KMS-11 (cell line): ENCODE results near the gene NKX6-1.

Experiments
- H2AFZ ChIP-seq: fragments of 200-600 bp; sonication (generic); 2 replicates; pipeline ENCODE4 v1.6.1; 2016; ENCODE audit warnings: antibody characterized with exemption, mixed run types, low read depth
- H3K27ac ChIP-seq: fragments of 200-600 bp; sonication (generic); 2 replicates; pipeline ENCODE4 v1.6.1; 2016; ENCODE audit warnings: mild to moderate bottlenecking, mixed run types
- H3K27me3 ChIP-seq: fragments of 200-600 bp; sonication (generic); 2 replicates; pipeline ENCODE4 v1.6.1; 2017; ENCODE audit warnings: mild to moderate bottlenecking, low read depth, mixed run types, moderate library complexity; ENCODE audit not compliant: insufficient read depth
- H3K36me3 ChIP-seq: fragments of 200-600 bp; sonication (generic); 2 replicates; pipeline ENCODE4 v1.6.1; 2017; ENCODE audit warnings: mild to moderate bottlenecking, mixed run types; ENCODE audit not compliant: insufficient read depth
- H3K4me1 ChIP-seq: fragments of 200-600 bp; sonication (generic); 2 replicates; pipeline ENCODE4 v1.6.1; 2016; ENCODE audit warnings: mild to moderate bottlenecking, low read depth, mixed run types; ENCODE audit not compliant: poor library complexity, severe bottlenecking
- H3K4me2 ChIP-seq: fragments of 200-600 bp; sonication (generic); 2 replicates; pipeline ENCODE4 v1.7.0; 2016; ENCODE audit warnings: mild to moderate bottlenecking, mixed run types
- H3K4me3 ChIP-seq: fragments of 200-600 bp; sonication (generic); IDR thresholded peaks from 2 replicates; pipeline ENCODE4 v1.6.1; 2017; ENCODE audit warnings: low read depth, low read length, mixed read lengths; ENCODE audit not compliant: insufficient read depth
- H3K79me2 ChIP-seq: fragments of 200-600 bp; sonication (generic); 2 replicates; pipeline ENCODE4 v1.6.1; 2016; ENCODE audit warnings: low read depth, mixed run types; ENCODE audit not compliant: insufficient read depth
- H3K9ac ChIP-seq: fragments of 200-600 bp; sonication (generic); 2 replicates; pipeline ENCODE4 v1.6.1; 2016; ENCODE audit warnings: mild to moderate bottlenecking, mixed run types
- H4K20me1 ChIP-seq: fragments of 200-600 bp; sonication (generic); 2 replicates; pipeline ENCODE4 v1.6.1; 2016; ENCODE audit warnings: mild to moderate bottlenecking, mixed run types; ENCODE audit not compliant: insufficient read depth
- TF ChIP-seq, protein P1 (sequence below): fragments of 200-600 bp; sonication (generic); conservative IDR thresholded peaks from 2 replicates; pipeline ENCODE4 v1.6.1; 2017; ENCODE audit warnings: low read depth, mild to moderate bottlenecking, antibody characterized with exemption, low read length, moderate library complexity, mixed read lengths

NKX6-1 gene

DNA sequence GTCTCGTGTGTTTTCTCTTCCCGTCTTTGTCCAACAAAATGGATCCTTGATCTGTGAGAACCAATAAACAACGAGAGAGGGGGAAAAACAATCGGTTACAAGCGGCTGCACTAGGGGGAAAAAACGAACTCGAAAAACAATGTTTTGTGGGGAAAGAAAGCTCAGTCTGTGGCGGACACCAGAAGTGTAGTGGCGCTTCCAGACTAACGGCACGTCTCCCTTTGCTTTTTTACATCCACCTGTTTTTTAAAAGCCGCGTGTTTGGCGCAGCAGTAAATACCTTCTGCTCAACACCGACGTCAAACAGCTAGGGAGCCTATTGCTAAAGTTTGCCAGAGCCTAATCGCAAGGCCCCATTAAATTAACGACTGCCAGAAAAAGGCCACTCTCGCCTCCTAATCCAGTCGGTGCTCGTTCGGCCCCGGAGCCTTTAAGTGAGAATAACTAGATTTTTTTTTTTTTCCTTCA lies 3.3 kb downstream of the NKX6-1 start:
- no peaks in the 10 kb centered on the region for H3K36me3 ChIP-seq
- no peaks in the 10 kb centered on the region for H3K79me2 ChIP-seq
- no peaks in the 10 kb centered on the region for H3K4me1 ChIP-seq
- H3K4me2 ChIP-seq, result no peak overlapping the region
- H3K27me3 ChIP-seq, result no peaks in the 10 kb centered on the region
- no peak overlapping the region for H3K27ac ChIP-seq
- TF ChIP-seq, protein P1, sequence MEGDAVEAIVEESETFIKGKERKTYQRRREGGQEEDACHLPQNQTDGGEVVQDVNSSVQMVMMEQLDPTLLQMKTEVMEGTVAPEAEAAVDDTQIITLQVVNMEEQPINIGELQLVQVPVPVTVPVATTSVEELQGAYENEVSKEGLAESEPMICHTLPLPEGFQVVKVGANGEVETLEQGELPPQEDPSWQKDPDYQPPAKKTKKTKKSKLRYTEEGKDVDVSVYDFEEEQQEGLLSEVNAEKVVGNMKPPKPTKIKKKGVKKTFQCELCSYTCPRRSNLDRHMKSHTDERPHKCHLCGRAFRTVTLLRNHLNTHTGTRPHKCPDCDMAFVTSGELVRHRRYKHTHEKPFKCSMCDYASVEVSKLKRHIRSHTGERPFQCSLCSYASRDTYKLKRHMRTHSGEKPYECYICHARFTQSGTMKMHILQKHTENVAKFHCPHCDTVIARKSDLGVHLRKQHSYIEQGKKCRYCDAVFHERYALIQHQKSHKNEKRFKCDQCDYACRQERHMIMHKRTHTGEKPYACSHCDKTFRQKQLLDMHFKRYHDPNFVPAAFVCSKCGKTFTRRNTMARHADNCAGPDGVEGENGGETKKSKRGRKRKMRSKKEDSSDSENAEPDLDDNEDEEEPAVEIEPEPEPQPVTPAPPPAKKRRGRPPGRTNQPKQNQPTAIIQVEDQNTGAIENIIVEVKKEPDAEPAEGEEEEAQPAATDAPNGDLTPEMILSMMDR, result no peak
- H4K20me1 ChIP-seq, result no peaks in the 10 kb centered on the region
- no peak overlapping the region for H3K4me3 ChIP-seq
- H2AFZ ChIP-seq, result no peak overlapping the region
- no peak overlapping the region for H3K9ac ChIP-seq

DNA sequence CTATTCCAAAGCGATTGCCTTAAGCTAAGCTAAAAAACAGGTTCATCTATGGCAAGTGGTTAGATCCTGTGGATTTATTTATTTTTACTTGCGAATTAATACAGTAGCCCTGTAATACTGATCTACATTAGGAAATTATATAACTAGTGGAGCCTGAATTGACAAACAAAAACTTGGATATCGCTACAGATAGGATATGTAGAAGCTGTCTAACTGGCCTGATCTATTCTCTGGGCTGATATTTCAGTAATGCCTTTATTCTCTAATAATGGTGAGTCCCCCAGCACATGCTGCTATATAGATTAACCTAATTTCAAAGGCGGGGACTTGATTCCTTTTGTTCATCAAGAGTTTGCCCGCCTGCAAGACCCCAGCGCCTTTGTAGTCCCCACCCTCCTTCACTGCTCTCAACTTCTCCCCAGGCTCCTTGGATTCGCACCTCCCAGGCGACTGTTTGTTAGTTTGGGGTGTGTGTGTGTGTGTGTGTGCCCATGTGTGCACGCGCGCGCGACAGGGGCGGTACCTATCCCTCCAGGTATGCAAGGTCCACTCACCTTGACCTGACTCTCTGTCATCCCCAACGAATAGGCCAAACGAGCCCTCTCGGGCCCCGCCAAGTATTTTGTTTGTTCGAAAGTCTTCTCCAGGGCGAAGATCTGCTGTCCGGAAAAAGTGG lies 3.8 kb downstream of the NKX6-1 start:
- Histone ChIP-seq H2AFZ (no peak overlapping the region), H3K27ac (no peak overlapping the region), H3K79me2 (no peaks in the 10 kb centered on the region), H3K36me3 (no peaks in the 10 kb centered on the region), H4K20me1 (no peaks in the 10 kb centered on the region), H3K4me1 (no peaks in the 10 kb centered on the region), H3K4me3 (no peak overlapping the region), H3K27me3 (no peaks in the 10 kb centered on the region), H3K4me2 (no peak overlapping the region), H3K9ac (no peak overlapping the region)
- TF ChIP-seq, protein P1, result no peak

DNA sequence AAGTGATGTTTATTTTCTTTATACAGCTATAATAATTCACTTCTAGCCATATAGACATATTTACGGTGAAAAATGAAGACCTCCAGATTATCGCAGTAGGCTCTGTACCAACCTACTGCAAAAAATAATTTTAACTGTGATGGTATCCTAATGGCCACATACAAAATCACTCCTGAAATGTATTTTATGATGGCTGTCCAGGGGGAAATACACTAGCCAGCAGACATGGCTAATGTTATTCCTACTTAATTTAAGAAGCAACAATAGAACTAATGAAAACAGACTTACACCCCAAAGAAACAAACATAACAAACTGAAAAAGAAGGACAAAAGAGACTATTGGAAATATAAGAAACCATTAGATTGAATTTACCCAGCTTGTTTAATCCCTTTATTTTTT lies 4.6 kb downstream of the NKX6-1 start:
- Histone ChIP-seq H3K9ac (no peak overlapping the region), H3K4me3 (no peak overlapping the region), H3K27ac (no peak overlapping the region), H3K79me2 (no peaks in the 10 kb centered on the region), H3K4me1 (no peaks in the 10 kb centered on the region), H3K27me3 (no peaks in the 10 kb centered on the region), H3K4me2 (no peak overlapping the region), H4K20me1 (no peaks in the 10 kb centered on the region), H3K36me3 (no peaks in the 10 kb centered on the region), H2AFZ (no peak overlapping the region)
- TF ChIP-seq, protein P1, result no peak

DNA sequence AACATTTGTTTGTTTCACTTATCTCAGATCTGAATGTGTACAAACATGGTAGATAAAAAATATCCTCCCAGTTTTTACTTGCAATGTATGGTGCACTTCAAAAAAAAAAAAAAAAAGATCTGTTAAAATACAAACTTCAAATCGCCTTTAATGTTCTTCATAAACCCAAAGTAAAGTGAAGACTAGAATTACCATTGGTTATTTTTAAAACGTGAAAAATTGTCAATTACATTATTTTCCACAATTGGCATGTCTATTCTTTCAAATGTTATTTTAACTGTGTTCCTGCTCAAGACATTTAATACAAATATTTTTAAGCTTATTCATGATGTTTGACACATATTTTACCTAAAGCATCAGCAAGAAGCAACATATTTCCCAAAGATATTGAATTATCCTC lies 5.0 kb downstream of the NKX6-1 start:
- no peak overlapping the region for H3K9ac ChIP-seq
- H3K4me3 ChIP-seq, result no peak overlapping the region
- no peaks in the 10 kb centered on the region for H4K20me1 ChIP-seq
- no peak overlapping the region for H3K4me2 ChIP-seq
- H3K79me2 ChIP-seq, result no peaks in the 10 kb centered on the region
- TF ChIP-seq, protein P1, result no peak
- H2AFZ ChIP-seq, result no peak overlapping the region
- H3K36me3 ChIP-seq, result no peaks in the 10 kb centered on the region
- H3K4me1 ChIP-seq, result no peaks in the 10 kb centered on the region
- no peak overlapping the region for H3K27ac ChIP-seq
- H3K27me3 ChIP-seq, result no peaks in the 10 kb centered on the region
